Measurements from ENCODE around the gene ATF5. TPM values are rescaled to one million over a fixed set of nuclear protein-coding genes. Genes with fewer than 3 reads are reported as not detected.
A peak's percentile ranks its signal among the peaks of the same experiment; 100 is the strongest.

Gene ATF5
- total RNA-seq, 2 experiments from 2014 or later, result 6.9 TPM

DNA sequence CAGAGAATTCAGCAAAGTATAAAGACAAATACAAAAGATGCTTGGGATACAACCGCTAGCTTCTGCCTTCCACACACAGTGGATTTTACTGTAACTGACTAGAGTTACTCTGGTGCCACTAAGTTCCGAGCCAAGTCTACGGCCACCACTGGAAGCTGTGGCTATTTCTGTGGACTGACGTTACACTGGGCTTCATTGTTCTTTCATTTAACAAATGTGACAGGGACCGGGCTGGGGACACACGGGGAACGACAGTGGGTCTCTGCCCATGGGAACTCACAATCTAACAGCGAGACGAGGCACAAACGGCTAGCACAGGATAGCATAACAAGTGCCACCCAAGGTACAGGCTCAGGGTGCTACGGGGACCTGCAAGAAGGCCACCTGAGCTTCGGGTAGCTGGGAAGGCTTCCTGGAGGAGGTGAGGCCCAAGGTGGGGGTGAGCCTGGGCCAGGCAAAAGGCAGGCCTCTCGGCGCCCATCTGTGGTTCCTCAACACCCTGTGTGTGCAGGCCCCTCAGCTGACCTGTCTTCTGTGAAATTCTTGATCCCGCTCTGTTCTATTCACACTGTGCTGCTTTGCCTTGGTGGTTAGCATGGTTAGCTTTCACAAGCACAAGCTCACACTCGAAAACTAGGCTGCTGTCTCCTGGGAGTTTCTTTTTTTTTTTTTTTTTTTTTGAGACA, 22.0 kb upstream of the ATF5 start:
- Mint-ChIP-seq H3K4me1 (peaks cover 17% of the 10 kb centered on the region), H3K4me3 (no peak overlapping the region), H3K9me3 (no peaks in the 10 kb centered on the region), H3K27me3 (no peaks in the 10 kb centered on the region), H3K36me3 (peaks cover 30% of the 10 kb centered on the region), H3K27ac (no peak overlapping the region)
- ATAC-seq (ENCODE audit: low read depth) (no peak), DNase-seq (no peak)
- POLR2A ChIA-PET, result interaction anchor here (0.7 kb wide), 2 partner anchors 9 to 26 kb away, joined by 3 read pairs; no protein-coding TSS in a partner anchor

GRCh38 chr19:49907745-49908446, 21.1 kb upstream of the ATF5 start:
- H3K9me3 Mint-ChIP-seq, result no peaks in the 10 kb centered on the region
- DNase-seq (no peak), ATAC-seq (ENCODE audit: low read depth) (no peak)
- H3K36me3 Mint-ChIP-seq, result peaks cover 32% of the 10 kb centered on the region
- POLR2A ChIA-PET, result no interaction called here
- H3K4me1 Mint-ChIP-seq, result peaks cover 17% of the 10 kb centered on the region
- H3K27me3 Mint-ChIP-seq, result no peaks in the 10 kb centered on the region
- H3K4me3 Mint-ChIP-seq, result no peak overlapping the region
- H3K27ac Mint-ChIP-seq, result peak overlapping the region; percentile 6

DNA sequence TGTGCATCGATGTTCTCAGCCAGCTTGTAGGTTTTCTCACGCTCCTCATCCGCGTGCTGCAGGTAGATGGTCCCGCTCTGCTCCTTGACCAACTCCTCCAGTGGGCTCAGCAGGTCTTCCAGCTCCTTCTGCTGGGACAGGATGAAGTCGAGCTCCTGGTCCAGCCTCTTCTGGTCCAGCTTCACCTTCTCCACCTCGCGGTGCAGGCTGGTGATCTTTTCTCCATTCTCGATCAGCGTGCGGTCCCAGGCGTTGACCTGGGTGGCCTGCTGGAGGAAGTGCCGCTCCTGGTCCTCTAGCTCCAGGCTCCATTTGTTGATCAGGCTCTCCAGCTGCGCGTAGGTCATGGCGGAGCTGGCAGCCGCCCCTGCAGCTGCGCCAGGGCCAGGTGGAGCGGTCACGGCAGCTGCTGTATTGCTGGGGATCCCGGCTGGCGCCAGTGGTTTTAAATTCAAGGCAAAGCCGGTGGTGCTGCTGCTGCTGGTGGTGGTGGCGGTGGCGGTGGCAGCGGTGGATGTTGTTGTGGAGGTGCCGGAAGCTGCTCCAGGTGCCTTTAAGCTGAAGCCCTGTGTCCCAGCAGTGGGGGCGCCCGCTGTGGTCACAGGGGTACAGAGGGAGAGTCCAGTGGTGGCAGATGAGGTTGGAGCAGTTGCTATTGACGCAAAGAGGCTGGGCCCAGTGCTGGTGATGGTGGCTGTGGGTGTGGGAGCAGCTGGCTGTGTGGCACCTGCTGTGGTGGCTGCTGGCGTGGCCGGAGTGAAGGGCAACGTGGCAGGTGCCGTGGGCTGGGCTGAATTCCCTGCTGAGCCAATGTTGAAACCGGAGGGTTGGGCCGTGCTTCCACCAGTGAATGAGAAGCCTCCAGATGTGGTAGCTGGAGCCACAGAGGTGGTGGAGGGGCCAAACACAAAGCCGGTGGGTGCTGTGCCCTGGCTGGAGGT, 20.3 kb upstream of the ATF5 start:
- Mint-ChIP-seq H3K36me3 (peaks cover 34% of the 10 kb centered on the region), H3K4me1 (peaks cover 19% of the 10 kb centered on the region), H3K27ac (peak overlapping the region; percentile 6), H3K27me3 (no peaks in the 10 kb centered on the region), H3K4me3 (no peak overlapping the region), H3K9me3 (no peaks in the 10 kb centered on the region)
- DNase-seq, result no peak
- POLR2A ChIA-PET, result interaction anchor here (1.4 kb wide), 1 partner anchor 20 kb away, joined by 7 read pairs; the partner anchor contains the start of genes ATF5 and NUP62
- no peak for ATAC-seq (ENCODE audit: low read depth)

DNA sequence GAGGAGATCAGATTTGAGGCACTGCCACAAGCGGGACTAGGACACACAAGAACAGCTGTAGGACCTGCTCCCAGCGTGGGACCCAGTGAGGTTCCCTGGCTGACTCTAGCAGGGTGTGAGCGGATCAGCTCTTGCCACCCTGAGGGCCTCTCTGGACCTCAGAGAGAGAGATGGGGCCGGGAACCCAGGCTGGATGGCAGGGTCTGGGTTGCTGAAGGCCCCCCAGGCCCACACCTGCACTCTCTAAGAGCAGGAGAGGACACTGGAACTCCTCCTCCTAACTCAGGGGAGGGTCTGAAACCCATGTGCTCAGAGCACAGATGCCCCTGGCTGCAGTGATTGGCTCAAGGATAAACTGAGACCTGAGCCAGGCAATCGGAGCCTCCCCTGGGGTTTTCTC, 18.8 kb upstream of the ATF5 start:
- Mint-ChIP-seq H3K4me3 (no peak overlapping the region), H3K4me1 (peaks cover 20% of the 10 kb centered on the region), H3K36me3 (peaks cover 39% of the 10 kb centered on the region), H3K27me3 (no peaks in the 10 kb centered on the region), H3K27ac (no peak overlapping the region), H3K9me3 (no peaks in the 10 kb centered on the region)
- DNase-seq (no peak), ATAC-seq (ENCODE audit: low read depth) (no peak)
- POLR2A ChIA-PET, result interaction anchor here (0.7 kb wide), 1 partner anchor 10 kb away, joined by 3 read pairs; no protein-coding TSS in a partner anchor

- no peak for ATAC-seq (ENCODE audit: low read depth)
- POLR2A ChIA-PET, result interaction anchor here (1.0 to 1.5 kb wide), 3 partner anchors 10 to 20 kb away, joined by 3 to 10 read pairs (median 3); partner anchors contain the start of genes ATF5 and NUP62
These were observed 17.4 kb upstream of the ATF5 start for GRCh38 chr19:49911381-49912145.

DNA sequence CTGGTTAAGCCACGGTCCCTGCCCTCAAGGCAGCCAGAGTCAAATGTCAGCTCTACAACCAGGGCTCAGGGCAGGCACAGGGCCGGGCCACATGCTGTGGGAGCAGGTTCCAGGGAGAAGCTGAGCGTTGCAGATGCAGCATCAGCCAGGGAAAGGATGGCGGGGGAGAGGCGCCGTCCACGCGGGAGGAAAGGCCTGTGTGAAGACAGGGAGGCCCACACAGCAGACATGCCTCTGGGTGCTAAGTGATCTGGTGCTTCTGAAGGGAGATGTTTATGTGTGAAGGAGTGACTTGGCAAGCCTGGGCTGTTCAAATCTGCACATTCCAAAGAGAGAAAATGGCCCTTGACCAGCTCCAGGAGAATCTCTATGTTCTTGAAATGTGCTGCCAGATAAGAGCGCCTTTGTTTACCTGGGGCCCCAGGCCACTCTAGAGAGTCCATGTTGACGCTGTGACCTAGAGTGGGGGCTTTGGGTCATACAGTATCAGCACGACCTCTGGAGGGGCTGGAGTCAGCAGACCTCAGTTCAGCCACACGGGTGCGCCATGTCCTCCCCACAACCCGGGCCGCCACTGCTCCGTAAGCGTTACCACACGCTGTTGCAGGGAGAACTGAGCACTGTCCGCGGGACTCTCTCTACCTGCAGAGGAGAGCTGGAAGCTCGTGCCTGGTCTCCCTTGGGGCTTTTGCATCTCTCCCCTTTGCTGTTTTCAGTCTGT, 15.9 kb upstream of the ATF5 start:
- ATAC-seq (ENCODE audit: low read depth) (no peak), DNase-seq (no peak)
- H3K36me3 Mint-ChIP-seq, result peaks cover 39% of the 10 kb centered on the region
- peaks cover 16% of the 10 kb centered on the region for H3K4me1 Mint-ChIP-seq
- POLR2A ChIA-PET, result no interaction called here
- no peaks in the 10 kb centered on the region for H3K27me3 Mint-ChIP-seq
- H3K27ac Mint-ChIP-seq, result peak overlapping the region; percentile 13
- H3K9me3 Mint-ChIP-seq, result no peaks in the 10 kb centered on the region
- no peak overlapping the region for H3K4me3 Mint-ChIP-seq

More at GRCh38 chr19:49911381-49912145, 17.4 kb upstream of the ATF5 start:
- no peak for DNase-seq
- Mint-ChIP-seq H3K4me1 (peaks cover 16% of the 10 kb centered on the region), H3K27ac (peak overlapping the region; percentile 65), H3K9me3 (no peaks in the 10 kb centered on the region), H3K27me3 (no peaks in the 10 kb centered on the region), H3K36me3 (peaks cover 37% of the 10 kb centered on the region), H3K4me3 (no peak overlapping the region)

DNA sequence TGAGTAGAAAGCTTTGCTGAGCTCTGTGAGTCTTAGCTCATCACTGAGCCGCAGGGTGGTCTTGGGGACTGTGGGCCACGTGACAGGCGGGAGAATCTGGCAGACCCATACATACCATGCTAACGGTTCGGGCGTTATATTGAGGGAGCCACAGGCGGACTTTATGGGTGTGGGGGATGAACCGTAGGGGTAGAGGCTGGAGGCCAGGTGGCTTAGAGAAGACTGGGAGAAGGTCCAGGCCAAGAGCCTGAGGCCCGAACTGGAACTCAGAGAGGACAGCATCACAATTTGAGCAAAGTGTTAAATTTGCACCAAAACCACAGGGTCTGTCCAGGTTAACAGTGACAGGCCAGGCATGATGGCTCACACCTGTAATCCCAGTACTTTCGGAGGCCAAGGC, 15.3 kb upstream of the ATF5 start:
- Mint-ChIP-seq H3K27me3 (no peaks in the 10 kb centered on the region), H3K36me3 (peaks cover 38% of the 10 kb centered on the region), H3K9me3 (no peaks in the 10 kb centered on the region), H3K4me1 (peaks cover 16% of the 10 kb centered on the region), H3K4me3 (no peak overlapping the region), H3K27ac (peak overlapping the region; percentile 13)
- ATAC-seq (ENCODE audit: low read depth) (no peak), DNase-seq (no peak)
- POLR2A ChIA-PET, result no interaction called here

DNA sequence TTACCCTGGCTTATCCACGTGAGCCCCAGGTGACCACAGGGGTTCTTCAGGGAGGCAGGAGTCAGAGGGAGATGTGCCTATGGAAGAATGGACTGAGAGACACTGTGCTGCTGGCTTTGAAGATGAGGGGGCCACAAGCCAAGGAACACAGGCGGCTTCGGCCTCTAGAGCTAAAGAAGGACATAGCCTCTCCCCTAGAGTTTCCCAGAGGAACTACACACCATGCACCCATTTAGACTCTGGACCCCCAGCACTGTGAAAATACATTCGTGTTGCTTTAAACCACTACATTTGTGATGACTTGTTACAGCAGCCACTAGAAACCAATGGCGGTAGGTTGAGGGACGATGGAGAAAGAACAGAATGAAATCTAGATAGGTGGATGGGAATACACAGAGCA, 13.7 kb upstream of the ATF5 start:
- Mint-ChIP-seq H3K27ac (peak overlapping the region; percentile 42), H3K36me3 (peaks cover 36% of the 10 kb centered on the region), H3K4me3 (no peak overlapping the region)

DNA sequence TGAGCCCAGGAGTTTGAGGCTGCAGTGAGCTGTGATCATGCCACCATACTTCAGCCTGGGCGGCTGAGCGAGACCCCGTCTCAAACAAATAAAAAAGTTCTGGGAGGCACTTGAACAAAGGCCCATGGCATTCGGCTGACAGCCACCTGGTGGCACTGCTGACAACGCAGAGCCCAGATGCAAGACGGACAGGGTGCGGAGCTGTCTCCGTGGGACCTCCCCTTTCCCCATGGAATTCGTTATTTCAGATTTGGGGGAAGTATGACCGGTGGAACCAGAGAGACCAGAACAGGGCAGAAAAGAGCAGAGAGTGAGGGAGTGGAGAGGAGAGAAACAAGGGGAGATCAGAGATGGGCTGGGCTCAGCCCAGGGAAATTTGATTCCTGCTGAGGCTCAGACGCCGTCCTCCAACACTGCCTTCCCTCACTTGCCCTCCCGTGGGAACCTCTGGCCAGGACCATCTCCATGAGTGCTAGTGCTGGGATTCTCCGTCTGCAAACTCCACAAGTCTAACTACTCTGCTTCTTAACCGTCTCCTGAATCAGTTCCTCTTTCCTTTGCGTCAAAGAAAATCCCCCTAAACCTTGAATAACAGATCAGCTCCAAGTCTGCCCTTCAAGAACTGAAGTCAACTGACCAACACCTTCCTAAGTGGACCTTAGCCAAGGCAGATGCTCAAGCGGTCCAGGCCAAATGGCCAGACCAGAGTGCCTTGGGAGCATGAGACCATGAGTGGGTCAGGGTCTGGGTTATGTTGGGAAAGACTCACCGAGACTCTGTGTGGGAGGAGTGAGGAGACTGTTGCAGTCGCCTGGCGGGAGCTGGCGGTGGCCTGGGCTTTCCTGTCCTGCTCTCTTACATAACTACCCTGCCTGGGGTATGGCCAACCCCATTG, 11.9 kb upstream of the ATF5 start:
- H3K4me3 Mint-ChIP-seq, result no peak overlapping the region
- ATAC-seq (ENCODE audit: low read depth) (no peak), DNase-seq (no peak)
- peaks cover 25% of the 10 kb centered on the region for H3K4me1 Mint-ChIP-seq
- POLR2A ChIA-PET, result interaction anchor here (2.0 kb wide), 1 partner anchor 12 kb away, joined by 8 read pairs; the partner anchor contains the start of genes ATF5 and NUP62
- H3K9me3 Mint-ChIP-seq, result no peaks in the 10 kb centered on the region
- no peak overlapping the region for H3K27ac Mint-ChIP-seq
- H3K27me3 Mint-ChIP-seq, result no peaks in the 10 kb centered on the region
- peaks cover 43% of the 10 kb centered on the region for H3K36me3 Mint-ChIP-seq

More for the DNA sequence above, 13.7 kb upstream of the ATF5 start:
- H3K9me3 Mint-ChIP-seq, result no peaks in the 10 kb centered on the region
- peaks cover 19% of the 10 kb centered on the region for H3K4me1 Mint-ChIP-seq
- POLR2A ChIA-PET, result interaction anchor here (0.6 kb wide), 1 partner anchor 11 kb away, joined by 8 read pairs; no protein-coding TSS in a partner anchor
- H3K27me3 Mint-ChIP-seq, result no peaks in the 10 kb centered on the region
- DNase-seq, result no peak
- no peak for ATAC-seq (ENCODE audit: low read depth)

GRCh38 chr19:49918089-49918488, 10.9 kb upstream of the ATF5 start:
- Mint-ChIP-seq H3K36me3 (peaks cover 39% of the 10 kb centered on the region), H3K9me3 (no peaks in the 10 kb centered on the region), H3K27ac (peak overlapping the region; percentile 21), H3K27me3 (no peaks in the 10 kb centered on the region), H3K4me1 (peaks cover 27% of the 10 kb centered on the region), H3K4me3 (no peak overlapping the region)
- DNase-seq (no peak), ATAC-seq (ENCODE audit: low read depth) (no peak)
- POLR2A ChIA-PET, result interaction anchor here (2.0 kb wide), 1 partner anchor 11 kb away, joined by 8 read pairs; the partner anchor contains the start of genes ATF5 and NUP62

- Mint-ChIP-seq H3K27me3 (no peaks in the 10 kb centered on the region), H3K9me3 (no peaks in the 10 kb centered on the region), H3K4me3 (no peak overlapping the region), H3K27ac (no peak overlapping the region), H3K4me1 (peaks cover 25% of the 10 kb centered on the region), H3K36me3 (peaks cover 33% of the 10 kb centered on the region)
- ATAC-seq (ENCODE audit: low read depth), result no peak
- DNase-seq, result no peak
- POLR2A ChIA-PET, result interaction anchor here (1.4 kb wide), 1 partner anchor 11 kb away, joined by 3 read pairs; no protein-coding TSS in a partner anchor
These were observed 8.2 kb upstream of the ATF5 start for GRCh38 chr19:49920624-49921363.

Measured in activated naive CD8-positive, alpha-beta T cell treated with anti-CD3 and anti-CD28 coated beads, Interleukin-2, amount 10 ng/mL, durations not matched to agents 7 days and 5 days (primary cell).